Mucosa of descending colon (tissue), 3 donors: ENCODE measurements around the gene GDF10. TPM values are rescaled to one million over a fixed set of nuclear protein-coding genes. Genes with fewer than 3 reads are reported as not detected.
A peak's percentile ranks its signal among the peaks of the same experiment; 100 is the strongest.

Experiments
- ATAC-seq: fragments of 200-7000 bp; cut with Tn5 transposase; one replicate; pipeline ENCODE4 v1.9.1; 2020; ENCODE audit warnings: mild to moderate bottlenecking, moderate library complexity
- DNase-seq, 3 donors: peaks; one replicate each; pipeline ENCODE4 v3.0.0-alpha.2; 2020
- H3K36me3 ChIP-seq: fragments of 200-600 bp; one replicate; pipeline ENCODE4 v1.8.0; 2021; ENCODE audit warnings: low read depth, mild to moderate bottlenecking
- H3K4me1 ChIP-seq: fragments of 200-600 bp; one replicate; pipeline ENCODE4 v1.8.0; 2021; ENCODE audit warnings: low read depth, mild to moderate bottlenecking
- H3K4me3 ChIP-seq: fragments of 200-600 bp; one replicate; pipeline ENCODE4 v1.8.0; 2021; ENCODE audit warnings: mild to moderate bottlenecking
- H3K9me3 ChIP-seq: fragments of 200-600 bp; one replicate; pipeline ENCODE4 v1.8.0; 2021; ENCODE audit warnings: mild to moderate bottlenecking
- intact Hi-C, 2 donors: fragments of 100-400 bp; cut with DNase I in 1 of 2; cut with micrococcal nuclease in 1 of 2; formaldehyde crosslinking; loops; one replicate each; pipeline versions ENCODE4 v1.11.0 to v1.11.1; 2022; cut with DNase I, micrococcal nuclease
- long read RNA-seq, 2 donors: library from polyadenylated mRNA; unstranded; transcript quantifications; one replicate each; pipeline ENCODE4 v2.0.0, GENCODE V29; 2019 to 2021
- total RNA-seq, 3 donors: library from RNA; stranded (reverse); fragmentation: NEBNext Ultra II Directional in 2 of 3; extraction: Animal tissue kit (Norgen Biotek cat#: 25700) in 2 of 3; gene quantifications; one replicate each; pipeline versions ENCODE4 v1.2.1 to v1.2.4, GENCODE V29; 2021 to 2023
- TF ChIP-seq, protein P1 (sequence below): fragments of 200-600 bp; IDR thresholded peaks from one replicate; pipeline ENCODE4 v1.8.0; 2022; ENCODE audit warnings: antibody characterized with exemption, mild to moderate bottlenecking
- donor health status: DM: no; HTN: no; CAD: no; lungs with moderate emphysema.
- donor health status: DM: no; HTN: no; CAD: no.
- donor health status: DM: no; HTN: yes; CAD: no.

GDF10 gene
- 1 to 10 TPM in 1 of 3 donors, under 1 TPM in 2; 0.14 to 3.2 (median 0.41) TPM for total RNA-seq
- long read RNA-seq, donor 1, transcript GDF10-201 (3 exons, 2,458 nt) = major isoform, 6 of 8 reads
- long read RNA-seq, donor 1, partial matches to known transcripts = 1 of 8 reads
- long read RNA-seq, donor 1, other reads (novel, unspliced or antisense) = 1 of 8 reads
- long read RNA-seq, donor 2 = 0 reads

DNA sequence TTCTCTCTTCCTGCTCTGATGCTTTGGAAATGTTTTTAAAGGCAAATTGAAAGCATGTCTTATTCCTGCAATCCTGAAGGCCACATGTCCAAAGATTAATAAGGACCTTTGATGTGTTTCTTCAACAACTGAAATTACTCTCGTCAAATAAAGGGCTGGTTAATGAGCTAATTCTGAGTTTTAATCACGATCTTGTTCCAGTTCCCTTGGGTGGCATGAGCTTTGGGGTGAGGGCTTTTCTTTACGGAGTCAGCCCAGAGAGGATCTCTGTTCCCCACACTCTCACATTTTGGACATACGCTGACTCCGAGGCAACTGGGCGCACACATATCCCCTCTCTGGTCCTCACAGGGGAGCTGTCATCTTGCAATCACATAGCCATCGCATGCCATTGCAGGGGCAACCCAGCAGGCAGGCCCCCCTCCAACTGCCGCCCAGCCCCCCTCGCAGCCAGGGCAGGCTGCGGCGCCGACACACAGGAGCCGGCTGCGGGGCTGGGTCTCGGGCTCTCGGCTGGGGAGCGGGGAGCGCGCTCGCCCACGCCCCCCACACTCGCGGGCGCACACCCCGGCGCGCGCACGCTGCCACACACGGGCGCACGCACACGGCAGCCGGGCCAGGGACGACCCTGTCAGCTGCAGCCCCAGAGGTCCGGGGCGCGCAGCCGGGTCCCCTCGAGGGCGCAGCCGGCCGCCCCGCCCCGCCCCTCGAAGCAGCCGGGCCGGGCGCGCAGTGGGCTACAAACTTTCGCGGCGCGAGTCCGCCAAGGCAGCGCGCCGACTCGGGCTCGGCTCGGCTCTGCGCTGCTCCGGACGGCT, at the start of gene GDF10:
TSS of gene GDF10 (plus strand) at position 587 of the 818 bp plus-strand sequence. CDS start 455 bp downstream, outside the sequence.
- no peak for DNase-seq
- no peak within 1 kb of the TSS for H3K4me3 ChIP-seq
- H3K4me1 ChIP-seq = peaks cover 3% of the 10 kb centered on the region
- no peaks in the 10 kb centered on the region for H3K9me3 ChIP-seq
- TF ChIP-seq, protein P1, sequence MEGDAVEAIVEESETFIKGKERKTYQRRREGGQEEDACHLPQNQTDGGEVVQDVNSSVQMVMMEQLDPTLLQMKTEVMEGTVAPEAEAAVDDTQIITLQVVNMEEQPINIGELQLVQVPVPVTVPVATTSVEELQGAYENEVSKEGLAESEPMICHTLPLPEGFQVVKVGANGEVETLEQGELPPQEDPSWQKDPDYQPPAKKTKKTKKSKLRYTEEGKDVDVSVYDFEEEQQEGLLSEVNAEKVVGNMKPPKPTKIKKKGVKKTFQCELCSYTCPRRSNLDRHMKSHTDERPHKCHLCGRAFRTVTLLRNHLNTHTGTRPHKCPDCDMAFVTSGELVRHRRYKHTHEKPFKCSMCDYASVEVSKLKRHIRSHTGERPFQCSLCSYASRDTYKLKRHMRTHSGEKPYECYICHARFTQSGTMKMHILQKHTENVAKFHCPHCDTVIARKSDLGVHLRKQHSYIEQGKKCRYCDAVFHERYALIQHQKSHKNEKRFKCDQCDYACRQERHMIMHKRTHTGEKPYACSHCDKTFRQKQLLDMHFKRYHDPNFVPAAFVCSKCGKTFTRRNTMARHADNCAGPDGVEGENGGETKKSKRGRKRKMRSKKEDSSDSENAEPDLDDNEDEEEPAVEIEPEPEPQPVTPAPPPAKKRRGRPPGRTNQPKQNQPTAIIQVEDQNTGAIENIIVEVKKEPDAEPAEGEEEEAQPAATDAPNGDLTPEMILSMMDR = no peak
- peak; percentile 11 for ATAC-seq
- no peaks in the 10 kb centered on the region for H3K36me3 ChIP-seq
- intact Hi-C loops = no loop called here

GRCh38 chr10:47252093-47252780, 47.8 kb upstream of the GDF10 start:
- ATAC-seq (no peak), DNase-seq (no peak)
- TF ChIP-seq, protein P1 = no peak
- intact Hi-C loops = no loop called here
- no peaks in the 10 kb centered on the region for H3K36me3 ChIP-seq
- no peak overlapping the region for H3K4me3 ChIP-seq
- no peaks in the 10 kb centered on the region for H3K4me1 ChIP-seq
- no peaks in the 10 kb centered on the region for H3K9me3 ChIP-seq

- ATAC-seq (no peak), DNase-seq (no peak)
- Histone ChIP-seq H3K4me1 (no peaks in the 10 kb centered on the region), H3K9me3 (no peaks in the 10 kb centered on the region), H3K4me3 (no peak overlapping the region), H3K36me3 (no peaks in the 10 kb centered on the region)
- TF ChIP-seq, protein P1 = no peak
- intact Hi-C loops = no loop called here
Observed at GRCh38 chr10:47253030-47253637, 46.9 kb upstream of the GDF10 start.

DNA sequence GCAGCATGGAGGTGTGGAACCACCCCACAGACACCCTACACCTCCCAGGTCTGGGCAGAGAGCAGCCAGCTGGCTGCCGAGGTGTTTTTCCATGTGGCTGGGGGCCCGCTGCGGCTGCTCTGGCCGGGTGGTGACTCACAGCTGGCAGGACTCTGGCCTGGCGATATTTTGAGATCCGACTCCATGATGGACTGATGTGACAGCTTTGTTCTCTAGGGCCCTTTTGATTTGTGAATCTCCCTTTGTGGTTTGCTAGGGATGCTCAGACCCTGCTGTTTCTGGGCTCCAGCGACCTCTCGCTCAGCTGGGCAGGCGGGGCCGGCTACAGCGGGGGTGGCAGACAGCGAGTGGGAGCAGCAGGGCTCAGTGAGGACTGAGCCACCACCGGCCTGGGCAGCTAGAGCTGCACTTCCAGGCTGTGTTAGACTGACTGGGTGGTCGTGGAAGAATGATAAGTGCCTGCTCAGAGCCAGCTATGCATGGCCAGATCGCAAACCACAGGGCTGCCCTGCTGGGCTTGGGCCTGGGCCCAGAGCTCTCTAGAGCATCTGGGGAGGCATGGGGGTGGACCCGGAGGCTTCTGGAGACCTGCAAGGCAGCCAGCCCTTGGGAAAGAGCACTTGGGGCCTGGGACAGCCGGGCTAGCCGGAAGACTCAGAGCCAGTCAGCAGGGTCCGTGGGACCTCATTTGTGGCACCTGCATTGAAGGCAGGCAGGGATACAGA, 46.2 kb upstream of the GDF10 start:
- ATAC-seq (peak; percentile 7), DNase-seq (no peak)
- Histone ChIP-seq H3K4me1 (no peaks in the 10 kb centered on the region), H3K4me3 (no peak overlapping the region), H3K9me3 (no peaks in the 10 kb centered on the region), H3K36me3 (no peaks in the 10 kb centered on the region)
- TF ChIP-seq, protein P1 = no peak
- intact Hi-C loops = no loop called here

DNA sequence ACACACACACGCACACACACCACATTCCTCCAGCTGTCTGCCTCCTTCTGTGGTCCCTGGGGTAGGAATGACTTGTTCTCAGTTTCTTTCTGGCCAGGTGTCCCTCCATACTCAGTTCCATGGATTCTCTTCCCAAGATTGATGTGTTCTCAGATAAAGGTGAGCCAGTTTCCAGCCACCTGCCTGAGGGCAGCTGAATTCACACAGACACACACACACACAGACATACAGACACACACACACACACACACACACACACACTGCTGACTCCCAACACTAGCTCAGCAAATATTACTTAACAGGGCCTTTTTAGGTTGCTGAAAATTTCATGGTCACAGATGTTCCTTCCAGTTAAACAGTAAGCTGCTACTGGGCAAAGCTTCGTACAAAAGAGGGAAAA, 45.4 kb upstream of the GDF10 start:
- Histone ChIP-seq H3K4me1 (no peaks in the 10 kb centered on the region), H3K9me3 (no peaks in the 10 kb centered on the region), H3K4me3 (no peak overlapping the region), H3K36me3 (no peaks in the 10 kb centered on the region)
- intact Hi-C loops = no loop called here
- TF ChIP-seq, protein P1 = no peak
- no peak for ATAC-seq
- no peak for DNase-seq
